ENCODE results near the gene METTL4.
"Not testable (repeated sequence)": the region's sequence is repeated elsewhere in the genome, so short reads cannot be mapped to it uniquely, and the experiment has no call there.

METTL4 gene

DNA sequence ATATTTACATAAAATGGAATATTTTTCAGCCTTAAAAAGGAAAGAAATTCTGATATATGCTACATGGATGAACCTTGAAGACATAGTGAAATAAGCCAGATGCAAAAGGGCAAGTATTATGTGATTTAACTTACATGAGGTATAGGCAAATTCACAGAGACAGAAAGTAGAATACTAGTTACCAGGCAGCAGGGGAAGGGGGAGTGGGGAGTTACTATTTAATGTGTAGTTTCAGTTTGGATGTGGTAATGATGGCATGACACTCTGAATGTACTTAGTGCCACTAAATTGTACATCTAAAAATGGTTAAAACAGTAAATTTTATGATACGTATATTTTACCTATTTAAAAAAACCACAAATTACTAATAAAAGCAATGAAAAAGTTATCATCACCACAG is 12.1 kb downstream of the METTL4 start:
- DNase-seq, result no peak

DNA sequence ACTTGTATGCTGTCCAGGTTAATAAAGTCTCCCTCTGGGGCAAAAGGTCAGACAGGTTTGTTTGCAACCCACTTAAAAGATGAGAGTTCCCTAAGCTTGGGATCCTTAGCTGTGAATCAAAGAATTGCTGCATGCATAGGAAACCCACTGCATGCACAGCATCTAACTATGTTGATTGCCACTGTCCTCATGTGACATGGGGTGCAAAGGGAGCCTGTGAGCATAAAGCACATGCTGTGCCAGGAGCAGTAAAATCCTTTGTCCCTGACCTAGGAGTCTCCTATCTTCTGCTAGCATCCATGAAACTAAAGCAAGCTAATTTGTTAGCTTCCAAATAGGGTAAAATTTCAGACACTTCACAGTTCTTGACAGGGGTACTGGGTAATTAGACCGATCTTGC is 13.8 kb downstream of the METTL4 start:
- no peak for DNase-seq

DNA sequence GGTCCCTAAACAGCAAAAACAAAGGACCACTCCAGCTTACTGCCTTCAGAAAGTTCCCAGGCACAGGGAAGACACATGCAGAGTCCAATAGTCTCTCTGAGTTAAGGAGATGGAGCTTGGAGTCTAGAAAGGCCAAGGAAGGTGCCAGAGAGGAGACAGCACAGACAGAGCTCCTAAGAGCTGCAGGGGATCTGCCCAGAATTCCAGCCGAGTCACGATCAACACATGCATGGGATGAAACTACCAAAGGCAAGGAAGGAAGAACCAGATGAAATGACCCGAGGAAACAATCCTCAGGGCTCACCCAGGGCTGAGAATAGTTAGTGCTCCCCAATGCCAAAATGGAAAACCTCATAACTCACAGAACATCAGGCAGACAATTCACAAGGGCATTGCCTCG is 15.4 kb downstream of the METTL4 start:
- DNase-seq, result no peak

DNA sequence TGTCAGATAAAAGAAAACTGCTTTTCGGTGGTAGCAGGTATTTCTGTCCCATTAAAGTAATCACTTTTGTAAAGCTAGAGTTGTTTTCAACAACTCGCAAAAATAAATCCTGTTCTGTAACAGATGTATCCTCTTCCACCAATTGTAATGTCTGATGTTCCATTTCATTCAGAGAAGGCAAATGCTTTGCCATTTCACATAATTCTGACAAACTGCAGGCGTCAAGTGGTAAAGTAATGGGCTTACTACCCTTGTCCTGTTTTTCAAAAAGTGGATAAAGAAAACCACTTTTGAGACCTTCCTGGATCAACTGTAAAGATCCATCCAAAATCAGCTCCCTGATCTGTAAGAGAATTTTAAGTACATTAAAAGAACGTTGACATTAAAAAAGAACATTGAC is 16.6 kb downstream of the METTL4 start:
- DNase-seq, result no peak

DNA sequence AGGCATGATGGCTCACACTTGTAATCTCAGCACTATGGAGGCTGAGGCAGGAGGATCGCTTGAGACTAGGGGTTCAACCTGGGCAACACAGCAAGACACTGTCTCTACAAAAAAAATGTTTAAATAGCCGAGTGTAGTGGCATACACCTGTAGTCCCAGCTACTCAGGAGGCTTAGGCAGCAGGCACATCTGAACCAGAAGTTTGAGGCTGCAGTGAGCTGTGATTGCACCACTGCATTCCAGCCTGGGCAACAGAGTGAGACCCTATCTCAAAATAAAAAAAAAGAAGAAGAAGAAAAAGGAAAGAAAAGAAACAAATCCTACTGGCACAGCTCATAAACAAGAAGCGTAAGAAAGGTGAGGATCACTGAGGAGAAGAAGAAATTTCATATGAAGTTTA is 19.9 kb downstream of the METTL4 start:
- DNase-seq, result no peak

DNA sequence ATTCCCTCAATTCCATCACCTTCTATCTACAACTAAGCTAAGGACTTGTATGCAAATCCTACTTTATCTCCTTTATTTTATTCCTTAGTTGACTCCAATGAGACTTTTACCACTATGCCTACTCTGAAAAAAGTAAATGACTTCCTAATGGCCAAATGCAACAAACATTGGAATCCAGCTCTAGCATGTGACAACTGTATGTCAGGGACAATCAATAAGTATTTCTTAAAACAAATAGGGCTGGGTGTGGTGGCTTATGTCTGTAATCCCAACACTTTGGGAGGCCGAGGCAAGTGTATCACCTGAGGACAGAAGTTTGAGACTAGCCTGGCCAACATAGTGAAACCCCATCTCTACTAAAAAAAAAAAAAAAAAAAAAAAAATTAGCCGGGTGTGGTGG is 21.8 kb downstream of the METTL4 start:
- no peak for DNase-seq

DNA sequence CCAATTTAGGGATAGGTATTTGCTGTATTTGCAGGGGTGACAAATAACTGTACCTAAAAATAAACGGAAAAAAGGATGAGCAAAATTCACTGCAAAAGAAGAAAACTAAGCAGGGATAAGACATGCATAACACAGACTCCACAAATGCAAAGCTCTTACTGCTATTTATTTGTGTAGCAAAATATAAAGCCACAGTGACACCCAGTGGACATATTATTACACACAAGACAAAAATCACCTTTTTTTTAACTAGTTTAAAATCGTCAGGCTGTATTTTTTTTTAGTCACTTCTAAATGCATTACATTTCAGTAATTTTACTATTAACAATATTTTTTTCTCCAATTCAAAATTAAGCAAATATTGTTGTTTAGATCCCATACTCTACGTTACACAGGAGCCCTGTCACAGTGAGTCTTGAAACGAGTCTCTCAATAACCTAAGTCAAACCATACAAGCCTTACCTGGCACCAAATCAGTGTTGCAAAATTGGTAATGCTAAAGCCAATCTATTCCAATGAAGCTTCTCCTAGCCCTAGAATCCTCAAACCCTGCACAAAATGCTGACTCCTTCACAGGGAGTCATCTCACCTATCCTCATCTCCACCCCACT is 23.7 kb downstream of the METTL4 start:
- no peak for DNase-seq

DNA sequence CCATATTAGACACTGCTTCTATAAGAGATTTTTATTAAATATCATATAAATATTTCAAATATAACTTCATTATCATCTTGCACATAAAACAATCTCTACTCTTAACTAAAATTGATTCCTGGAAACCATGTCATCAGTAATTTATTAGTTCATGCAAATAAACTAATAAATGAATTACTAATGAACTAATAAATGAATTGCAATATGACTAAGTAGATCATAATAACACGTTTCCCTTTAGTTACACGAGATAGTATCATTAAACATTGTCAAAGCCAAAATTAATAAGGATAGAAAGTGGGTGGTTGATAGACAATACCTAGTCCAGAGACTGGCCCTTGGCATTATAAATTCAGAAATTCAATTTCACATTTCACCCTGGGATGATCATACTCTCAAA is 26.1 kb downstream of the METTL4 start:
- DNase-seq, result no peak

DNA sequence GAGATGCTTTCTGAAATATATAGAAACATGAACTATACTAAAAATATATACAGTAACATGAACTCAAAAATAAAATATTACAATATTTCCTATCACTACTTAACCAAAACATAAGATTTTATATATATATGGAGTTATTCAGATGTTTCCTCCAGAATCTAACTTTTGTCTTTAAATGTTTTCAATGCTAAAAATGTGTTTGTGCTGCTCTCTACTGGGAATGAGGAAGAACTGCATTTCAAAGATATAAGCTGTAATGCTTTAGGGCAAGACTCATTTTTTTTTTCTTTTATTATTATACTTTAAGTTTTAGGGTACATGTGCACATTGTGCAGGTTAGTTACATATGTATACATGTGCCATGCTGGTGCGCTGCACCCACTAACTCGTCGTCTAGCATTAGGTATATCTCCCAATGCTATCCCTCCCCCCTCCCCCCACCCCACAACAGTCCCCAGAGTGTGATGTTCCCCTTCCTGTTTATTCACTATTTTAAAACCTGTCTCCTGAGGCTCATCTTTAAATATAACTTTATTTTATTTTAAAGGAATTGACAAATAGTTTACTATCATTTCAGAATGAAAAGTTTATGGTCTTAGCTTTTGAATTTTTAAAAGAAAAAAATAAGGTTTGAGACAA is 29.3 kb downstream of the METTL4 start:
- DNase-seq, result not testable (repeated sequence)

DNA sequence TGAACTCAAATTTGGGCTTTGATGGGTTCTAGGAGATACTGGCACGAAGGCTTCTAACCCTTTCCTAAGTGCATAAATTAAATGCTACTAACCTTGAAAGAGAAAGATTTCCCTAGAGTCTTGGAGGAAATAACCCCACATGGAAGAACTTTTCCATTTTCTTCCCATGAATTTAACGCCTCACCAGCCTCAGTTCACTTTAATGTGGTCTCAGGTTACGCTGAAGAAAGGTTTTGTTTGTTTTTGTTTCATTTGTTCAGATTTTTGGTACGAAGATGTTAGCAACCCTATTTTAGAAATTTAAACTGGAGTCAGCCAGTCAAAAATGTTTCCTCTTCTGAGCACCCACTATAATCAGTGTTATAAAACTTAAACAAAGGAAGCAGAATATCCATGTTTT is 30.7 kb downstream of the METTL4 start:
- no peak for DNase-seq

DNA sequence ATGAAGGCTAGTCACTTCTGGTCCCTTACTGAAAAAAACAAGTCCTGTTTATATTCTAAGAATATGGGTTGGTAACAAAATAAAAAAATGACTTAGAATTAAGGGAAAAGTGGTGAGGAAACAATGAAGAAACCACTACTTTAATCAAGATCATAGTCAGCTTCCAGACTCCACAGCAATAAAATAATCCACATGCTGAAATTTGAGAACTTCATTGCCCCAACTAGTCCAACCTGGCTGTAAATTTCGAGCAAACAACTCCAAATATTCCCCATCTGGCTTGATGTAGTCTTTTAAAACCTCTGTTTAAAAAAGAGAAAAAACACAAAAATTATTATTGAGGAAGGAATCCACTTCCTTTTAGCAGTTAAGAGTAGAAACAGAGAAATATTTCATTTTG is 32.5 kb downstream of the METTL4 start:
- DNase-seq, result no peak

DNA sequence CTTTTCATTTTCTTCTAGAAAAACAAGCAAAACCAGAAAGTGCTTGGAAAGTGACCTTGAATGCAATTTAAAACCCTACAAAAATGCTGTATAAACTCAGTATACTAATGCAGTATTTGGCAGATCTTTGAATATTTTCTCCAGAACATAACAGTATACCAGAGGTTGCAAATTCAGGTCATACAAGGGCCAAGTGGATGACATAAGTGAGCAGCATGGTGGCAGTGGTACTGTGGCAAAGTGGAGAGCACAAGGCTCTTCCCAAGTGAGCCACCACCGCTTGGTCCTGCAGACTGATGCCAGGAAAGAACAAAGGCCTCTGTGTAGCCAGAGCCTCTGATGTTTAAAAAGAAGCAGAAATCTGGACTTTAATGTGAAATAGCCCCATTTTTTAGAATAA is 33.1 kb downstream of the METTL4 start:
- DNase-seq, result no peak

DNA sequence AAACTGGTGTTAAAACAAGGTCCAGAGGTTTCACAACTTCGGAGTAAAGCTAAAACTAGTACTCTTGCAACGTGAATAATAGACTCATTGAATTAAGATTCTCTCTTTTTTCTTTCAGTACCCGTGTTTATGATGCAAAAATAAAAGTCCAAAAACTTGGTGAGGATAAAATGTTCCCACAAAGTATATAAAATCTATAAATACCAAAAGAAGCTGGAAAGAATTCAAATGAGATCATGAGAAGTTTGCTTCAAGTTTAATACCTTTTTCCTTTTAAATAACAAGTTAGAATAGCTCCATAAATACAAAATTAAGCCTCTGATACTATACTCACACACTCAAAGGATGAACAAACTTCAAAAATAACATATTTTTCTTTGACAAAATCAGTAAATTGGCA is 34.0 kb downstream of the METTL4 start:
- no peak for DNase-seq

DNA sequence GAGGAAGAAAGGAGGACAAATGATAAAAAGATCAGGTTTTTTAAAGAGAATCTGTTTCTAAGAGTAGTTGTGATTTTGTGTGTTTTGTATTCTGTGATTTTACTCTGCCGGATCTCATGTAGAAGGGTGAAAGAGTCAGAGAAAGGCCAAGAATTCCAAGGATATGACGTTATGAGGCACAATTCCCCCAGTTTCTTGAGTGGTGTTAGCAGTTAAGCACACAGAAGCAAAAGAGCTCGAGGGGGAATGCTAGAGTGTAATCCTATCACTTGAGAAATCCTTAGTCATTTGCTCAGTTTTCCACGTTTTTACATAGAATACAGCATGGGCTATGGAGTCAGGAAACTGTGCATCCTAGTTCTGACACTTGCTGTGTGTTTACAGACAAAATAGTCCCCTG is 34.8 kb downstream of the METTL4 start:
- no peak for DNase-seq

DNA sequence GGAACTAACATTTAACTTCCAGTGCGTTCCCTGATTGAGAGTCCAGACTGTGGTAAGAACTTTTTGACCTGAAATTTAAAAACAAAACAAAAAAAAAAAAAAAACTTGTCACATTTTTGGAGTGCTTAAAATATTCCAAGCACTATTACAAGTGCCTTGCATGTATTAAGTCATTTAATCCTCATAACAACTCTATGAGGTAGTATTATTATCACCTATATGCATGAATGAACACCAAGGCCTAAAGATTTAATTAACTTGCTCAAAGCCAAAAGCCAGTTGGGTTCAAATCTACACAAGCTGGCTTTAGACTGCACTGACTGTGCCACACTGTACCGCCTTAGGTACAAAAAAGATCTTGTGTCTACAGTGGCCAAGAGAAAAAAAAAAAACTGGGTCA is 35.2 kb downstream of the METTL4 start:
- no peak for DNase-seq

DNA sequence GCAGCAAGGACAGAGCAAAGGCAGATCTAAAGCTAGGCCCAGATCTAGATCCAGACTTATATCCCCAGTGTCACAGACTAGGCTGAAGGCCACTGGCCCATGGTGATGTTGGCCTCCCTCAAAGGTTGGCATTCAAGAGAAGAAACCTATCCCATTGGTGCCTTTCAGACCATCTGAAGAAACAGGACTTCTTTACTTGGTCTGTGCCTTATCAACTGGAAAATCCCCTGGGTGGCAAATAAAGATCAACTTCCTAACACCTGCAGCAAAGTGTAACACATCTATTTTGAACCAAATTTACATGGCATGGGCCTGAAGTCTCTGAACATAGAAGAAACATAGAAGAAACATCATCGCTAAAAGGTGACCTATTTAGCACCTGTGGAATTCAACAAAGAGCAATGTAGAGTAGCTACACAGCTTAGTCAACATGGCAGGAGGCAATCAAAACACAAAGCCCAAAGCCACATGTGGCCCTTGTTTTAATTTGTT is 35.8 kb downstream of the METTL4 start:
- DNase-seq, result no peak

DNA sequence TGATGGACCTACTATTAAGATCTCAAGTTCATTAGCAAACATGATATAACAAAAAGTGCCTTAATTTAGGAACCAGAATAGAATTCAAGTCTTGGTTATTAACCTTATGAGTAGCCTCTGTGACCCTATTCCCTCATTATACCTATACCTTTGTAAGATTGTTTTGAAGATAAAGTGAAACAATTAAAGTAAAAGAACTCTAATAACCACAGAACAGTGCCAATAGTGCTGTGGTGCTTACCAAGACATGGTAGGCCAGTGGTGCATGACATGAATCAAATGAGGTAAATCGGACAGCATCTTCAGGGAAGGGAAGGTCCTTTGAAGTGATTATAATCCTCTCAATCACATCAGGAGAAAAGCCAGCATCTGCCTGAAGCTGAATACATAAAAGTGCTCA is 36.4 kb downstream of the METTL4 start:
- DNase-seq, result no peak

DNA sequence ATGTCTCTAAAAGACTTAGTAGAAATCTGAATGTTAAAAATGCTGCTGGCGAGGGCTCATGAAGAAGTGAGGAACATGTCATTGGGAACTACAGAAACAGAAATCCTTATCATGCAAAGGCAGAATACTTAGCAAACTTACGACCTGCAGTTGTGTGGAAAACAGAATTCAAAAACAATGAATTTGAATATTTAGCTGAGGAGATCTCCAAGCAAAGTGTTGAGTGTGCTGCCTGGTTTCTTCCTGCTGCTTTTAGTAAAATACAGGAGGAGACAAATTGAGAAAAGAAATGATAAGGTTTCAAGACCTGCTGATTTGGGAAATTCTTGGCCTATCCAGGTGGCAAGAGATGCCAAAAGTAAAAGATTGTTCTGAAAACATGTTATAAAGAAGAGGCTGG is 38.5 kb downstream of the METTL4 start:
- no peak for DNase-seq

DNA sequence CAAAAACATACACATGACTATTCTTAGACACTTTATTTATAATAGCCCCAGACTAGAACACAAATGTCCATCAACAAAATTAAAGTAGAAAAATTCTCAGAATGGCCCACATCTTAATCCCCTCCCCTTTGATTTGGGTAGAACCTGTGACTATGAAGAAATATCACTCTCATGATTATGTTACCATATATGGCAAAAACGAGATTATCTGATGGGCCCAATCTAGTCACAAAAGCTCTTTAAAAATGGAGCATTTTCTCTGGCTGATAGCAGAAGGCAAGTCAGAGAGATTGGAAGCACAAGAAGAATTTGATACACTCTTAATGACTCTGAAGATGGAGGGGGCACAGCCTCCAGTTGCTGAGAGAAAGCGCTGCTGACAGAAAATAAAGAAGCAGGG is 39.6 kb downstream of the METTL4 start:
- no peak for DNase-seq

DNA sequence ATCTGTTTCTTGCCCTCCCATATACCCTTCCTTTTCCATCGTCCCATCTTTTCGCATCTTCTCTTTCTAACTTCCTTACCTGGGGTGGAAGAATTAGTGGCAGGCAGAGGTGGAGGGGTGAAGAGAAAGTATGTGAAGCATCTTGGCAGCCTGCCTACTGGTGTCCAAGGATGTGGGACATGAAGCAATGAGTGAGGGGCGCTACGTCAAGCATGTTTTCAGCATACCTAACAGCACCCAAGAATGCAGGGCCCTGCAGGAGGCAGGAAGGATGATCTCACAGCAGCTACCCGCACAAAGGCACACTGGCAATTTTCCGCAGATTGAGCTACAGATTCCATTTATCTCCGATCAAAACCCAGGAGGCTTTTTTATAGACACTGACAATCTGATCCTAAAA is 42.2 kb downstream of the METTL4 start:
- DNase-seq, result no peak

DNA sequence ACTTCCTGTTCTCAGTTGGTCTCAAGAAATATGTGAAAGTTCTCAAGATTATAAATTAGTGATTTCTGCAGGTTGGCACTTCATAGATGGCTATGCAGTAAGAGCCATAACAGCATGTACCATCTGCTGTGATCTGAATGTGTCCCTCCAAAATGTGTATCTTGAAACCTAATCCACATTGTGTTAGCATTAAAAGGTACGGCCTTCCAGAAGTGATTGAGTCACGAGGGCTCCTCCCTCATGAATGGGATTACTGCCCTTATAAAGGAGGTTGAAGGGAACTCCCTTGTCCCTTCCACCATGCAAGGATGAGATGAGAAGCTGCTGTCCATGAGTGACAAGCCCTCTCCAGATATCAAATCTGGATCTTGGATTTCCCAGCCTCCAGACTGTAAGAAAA is 45.0 kb downstream of the METTL4 start:
- DNase-seq, result no peak

DNA sequence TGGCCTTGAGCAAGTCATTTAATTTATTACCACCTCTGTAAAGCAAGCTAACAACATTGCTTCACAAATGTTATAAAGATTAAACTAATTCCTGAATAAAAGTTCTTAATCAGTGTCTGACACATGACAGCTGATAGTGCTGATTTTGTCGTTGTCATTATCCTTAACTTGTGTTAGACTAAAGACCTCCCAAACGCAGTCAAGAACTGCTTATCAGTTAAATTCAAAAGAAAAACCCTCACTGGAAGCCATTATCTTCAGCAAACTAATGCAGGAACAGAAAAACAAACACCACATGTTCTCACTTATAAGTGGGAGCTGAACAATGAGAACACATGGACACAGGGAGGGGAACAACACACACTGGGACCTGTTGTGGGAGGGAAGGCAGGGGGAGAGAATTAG is 46.5 kb downstream of the METTL4 start:
- not testable (repeated sequence) for DNase-seq

DNA sequence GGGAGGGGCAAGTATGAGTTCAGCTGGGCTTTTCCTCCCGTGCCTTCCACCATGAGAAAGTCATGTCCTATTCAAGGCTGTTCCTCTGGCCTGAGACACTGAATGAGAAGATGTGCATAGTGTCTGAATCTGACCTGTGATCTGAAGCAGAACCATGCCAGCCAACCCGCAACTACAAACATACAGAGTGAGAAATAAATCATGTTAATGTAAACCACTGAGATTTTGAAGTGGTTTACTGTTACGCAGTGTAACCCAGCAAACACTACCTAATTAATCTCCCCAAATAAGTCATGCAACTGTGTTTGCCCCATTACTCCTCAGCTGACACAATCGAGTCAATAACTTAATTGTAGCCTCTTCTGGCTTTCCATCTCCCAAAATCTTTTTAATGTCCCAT is 49.2 kb downstream of the METTL4 start:
- no peak for DNase-seq

DNA sequence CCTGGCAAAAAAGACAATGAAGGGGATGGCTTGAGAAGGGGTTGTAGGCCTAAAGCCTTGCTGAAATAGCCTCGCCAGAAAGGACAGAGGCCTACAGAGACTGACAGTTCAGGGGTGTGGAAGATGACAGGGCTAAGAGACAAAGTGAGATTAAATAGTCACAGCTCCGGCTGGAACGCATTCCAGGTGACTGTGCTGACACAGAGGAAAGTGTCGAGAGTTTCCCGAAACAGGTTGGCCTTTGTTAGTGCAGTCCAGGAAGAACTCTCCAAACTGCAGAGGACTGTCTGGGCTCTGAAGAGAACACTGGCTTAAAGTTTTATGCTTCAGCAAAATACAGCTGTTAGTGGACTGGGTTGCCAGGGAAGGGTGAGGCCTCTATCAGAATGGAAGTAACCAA is 52.8 kb downstream of the METTL4 start:
- DNase-seq, result no peak

Data from effector CD8-positive, alpha-beta T cell (primary cell).